8988T (cell line): ENCODE results near the gene CMSS1.

Experiments used
- DNase-seq: peaks from one replicate; pipeline ENCODE4 v3.0.0; 2011

The CMSS1 gene

DNA sequence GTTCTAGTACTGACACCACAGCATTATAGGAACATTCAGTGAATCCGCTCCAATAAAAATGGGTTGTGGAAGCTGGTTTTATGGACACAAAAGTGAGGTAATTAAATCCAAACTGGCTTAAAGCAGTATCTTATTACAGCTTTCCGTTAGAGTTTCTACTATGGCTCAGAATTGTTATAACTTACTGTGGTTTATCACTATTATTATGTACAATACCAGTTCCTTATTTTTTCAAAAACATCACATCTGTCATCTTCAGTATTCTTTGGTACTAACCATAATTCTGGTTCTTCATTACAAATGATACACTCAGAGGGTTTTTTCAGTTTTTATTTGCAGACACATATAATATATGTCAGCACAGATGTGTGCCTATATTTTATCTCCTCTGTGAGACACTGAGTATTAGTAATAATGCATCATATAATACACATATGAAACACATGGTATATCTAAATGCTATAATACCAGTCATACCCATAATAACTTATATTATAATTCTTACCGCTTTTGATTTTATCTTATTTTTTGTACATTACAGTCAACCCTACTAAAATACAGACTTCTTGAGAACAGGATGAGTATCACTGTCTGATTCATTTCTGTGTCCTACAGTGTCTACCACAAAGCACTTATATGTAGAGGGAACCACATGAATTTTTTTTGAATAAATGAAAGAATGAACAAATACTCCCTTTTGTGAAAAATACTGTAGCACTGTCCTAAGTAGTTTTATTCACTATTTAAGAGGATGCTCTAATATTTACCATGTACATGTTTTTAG is 39.0 kb downstream of the CMSS1 start:
- DNase-seq, result no peak

DNA sequence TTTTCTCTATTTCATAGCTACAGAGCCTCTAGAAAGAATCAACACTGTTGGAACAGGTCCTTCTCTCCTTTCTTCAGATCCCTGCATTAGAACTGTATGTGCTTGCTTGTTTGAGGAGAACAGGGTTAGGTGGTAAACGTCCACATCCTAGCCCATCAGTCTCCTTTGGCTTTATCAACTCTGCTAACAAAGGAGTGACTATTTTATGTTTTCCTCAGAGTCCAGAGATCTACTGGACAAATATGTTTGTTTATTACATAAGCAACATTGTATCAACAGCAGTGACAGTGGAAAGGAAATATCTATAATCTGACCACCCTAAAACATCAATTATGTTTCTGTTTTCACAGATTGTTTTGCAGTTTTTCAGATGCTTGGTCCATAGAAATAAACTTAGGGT is 39.6 kb downstream of the CMSS1 start:
- DNase-seq, result no peak

DNA sequence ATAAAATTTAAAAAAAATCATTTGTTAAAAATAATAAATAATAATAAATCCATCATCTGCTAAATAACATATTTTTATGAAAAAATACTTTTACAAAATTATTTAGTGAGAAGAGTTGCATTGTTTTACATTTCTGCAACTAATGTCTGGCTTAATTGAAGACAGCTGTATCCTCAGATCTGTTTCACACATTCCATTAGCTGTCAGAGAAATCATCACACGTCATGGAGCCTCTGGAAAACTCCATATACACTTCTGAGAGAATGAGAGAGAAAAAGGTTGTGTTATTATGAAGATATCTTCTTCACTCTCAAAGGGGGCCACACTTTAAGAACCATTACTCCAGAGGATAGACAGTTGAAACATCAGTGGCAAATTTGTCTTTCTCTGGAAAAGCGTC is 40.8 kb downstream of the CMSS1 start:
- no peak for DNase-seq

DNA sequence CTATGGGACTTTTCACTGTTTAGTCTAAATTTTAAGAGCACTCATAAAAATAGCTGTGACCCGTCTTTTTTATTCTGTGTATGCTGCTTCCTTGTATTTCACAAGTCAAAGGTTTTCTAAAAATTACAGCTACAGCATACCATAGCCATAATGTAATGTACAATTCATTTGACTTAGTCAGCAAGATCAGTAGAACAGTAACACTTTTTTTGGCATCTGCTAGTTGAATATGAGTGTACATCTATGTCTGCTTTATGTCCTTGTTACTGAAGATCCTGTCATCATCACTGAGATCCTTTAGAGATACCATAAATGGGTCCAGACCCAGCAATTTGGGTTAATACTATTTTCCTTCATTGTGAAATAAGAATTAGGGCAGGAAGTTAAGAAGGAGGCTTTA is 42.2 kb downstream of the CMSS1 start:
- DNase-seq, result no peak

DNA sequence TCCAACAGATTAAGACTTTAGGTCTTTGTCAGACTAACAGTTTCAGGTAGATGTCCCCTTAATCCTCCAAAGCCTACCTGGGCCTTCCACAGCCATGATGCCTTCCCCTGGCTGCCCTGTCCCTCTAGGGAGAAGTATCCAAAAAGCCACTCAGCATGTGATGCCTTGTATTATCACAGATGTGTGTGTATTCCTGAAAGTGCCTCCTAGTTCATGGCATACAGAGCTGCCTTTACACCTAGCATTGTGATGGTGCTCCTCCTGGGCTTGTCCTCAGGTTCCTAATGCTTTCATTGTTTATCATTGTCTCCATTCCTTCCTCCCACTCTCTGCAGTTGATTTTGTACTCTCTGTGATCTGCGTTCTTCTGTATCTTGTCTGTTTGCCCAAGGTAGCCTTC is 43.6 kb downstream of the CMSS1 start:
- no peak for DNase-seq

DNA sequence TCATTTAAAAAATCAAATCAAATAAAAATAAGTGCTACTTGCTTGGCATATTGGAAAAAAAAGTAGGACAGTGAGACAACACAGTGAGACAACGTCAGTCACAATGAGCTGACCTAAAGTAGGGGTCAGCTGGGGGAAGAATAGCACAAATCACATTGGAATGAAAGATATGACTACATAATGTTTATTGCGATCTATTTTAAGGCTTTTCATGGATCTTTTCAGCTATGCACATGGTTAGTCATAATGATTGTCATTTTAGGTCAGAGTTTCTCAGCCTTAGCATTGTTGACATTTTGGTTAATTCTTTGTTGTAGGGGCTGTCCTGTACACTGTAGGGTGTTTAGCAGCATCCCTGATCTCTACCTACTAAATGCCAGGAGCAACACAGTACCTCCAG is 44.5 kb downstream of the CMSS1 start:
- DNase-seq, result no peak

DNA sequence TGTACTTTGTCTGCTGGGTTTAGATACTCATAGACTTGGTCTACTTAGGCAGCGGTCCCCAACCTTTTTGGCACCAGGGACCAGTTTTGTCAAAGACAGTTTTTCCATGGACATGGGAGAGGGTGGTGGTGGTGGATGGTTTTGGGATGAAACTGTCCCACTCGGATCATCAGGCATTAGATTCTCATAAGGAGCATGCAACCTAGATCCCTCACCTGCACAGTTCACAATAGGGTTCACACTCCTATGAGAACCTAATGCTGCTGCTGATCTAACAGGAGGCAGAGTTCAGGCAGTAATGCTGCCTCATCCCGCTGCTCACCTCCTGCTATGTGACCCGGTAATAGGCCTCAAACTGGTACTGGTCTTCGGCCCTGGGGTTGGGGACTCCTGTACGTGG is 45.3 kb downstream of the CMSS1 start:
- DNase-seq, result no peak

DNA sequence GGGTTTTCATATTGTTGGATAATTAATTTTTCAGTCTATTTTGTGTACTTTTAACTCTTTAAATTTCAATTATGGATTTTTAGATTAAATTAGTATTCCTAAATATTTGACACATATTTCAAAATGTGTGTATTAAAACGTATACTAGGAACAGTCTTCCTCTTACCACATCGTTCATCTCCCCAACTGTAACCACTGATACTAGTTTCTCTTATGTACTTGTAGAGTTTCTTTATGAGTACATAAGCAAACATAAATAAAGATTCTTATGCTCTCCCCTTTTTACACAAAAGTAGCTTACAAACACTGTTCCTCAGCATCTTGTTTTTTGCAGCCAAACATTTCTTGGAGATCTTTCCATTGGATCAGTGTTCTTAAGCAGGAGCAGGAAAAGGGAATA is 45.9 kb downstream of the CMSS1 start:
- no peak for DNase-seq

DNA sequence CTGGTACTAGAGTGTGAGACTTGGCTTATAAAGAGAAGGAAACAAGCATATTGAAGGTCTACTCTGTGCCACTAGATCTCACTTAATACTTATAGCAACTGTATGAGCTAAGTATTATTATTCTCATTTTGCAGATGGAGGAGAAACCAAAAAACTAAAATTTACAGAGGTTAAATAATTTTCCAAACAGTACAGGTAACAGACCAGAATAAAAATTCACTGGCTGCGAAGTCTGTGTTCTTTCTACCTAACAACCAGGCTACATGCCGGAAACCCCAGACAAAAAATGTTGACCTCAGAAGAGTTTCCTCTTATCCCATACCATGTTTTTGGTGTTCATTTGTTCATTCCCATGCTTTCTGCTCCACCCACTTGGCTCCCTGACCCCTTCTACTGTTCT is 46.6 kb downstream of the CMSS1 start:
- no peak for DNase-seq

DNA sequence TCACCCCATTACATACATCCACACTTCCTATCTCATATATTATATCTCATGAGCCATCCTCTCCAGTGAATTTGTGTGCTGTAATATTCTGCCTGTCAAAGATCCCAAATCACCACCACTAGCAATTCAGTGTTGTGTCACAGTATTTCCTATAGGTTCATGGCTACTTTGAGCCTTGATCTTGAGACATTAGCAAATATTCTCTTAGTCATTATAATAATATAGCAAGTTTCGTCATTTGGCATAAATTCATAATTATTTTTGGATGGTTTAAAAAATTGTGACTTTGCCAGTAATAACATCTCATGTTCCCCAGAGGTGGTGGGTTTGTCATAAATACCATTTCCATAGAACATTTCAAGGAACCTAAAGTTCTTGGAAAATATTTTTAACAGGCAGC is 47.7 kb downstream of the CMSS1 start:
- DNase-seq, result no peak

DNA sequence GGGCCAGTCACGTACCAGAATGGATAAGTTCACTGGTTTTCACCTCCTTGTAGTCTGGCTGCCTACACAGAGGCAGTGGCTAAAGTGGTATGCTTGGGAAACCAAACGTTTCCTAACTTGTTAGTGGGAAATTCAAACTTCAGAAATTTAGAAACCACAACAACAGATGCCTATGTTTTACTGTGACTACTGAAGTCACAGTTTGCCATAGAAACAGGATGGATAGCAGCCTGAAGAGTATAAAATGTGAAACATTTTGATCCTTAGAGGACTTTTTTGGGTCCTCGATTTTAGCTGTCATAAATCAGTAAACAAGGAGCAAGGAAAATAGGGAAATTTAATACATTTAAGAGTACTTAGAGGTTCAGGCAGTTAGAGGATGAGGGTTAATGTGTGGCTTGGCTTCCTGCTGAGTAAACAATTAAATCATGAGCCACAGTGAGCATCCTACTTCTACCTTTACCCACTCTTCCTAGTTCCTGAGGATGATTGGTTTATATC is 48.6 kb downstream of the CMSS1 start:
- DNase-seq, result no peak

DNA sequence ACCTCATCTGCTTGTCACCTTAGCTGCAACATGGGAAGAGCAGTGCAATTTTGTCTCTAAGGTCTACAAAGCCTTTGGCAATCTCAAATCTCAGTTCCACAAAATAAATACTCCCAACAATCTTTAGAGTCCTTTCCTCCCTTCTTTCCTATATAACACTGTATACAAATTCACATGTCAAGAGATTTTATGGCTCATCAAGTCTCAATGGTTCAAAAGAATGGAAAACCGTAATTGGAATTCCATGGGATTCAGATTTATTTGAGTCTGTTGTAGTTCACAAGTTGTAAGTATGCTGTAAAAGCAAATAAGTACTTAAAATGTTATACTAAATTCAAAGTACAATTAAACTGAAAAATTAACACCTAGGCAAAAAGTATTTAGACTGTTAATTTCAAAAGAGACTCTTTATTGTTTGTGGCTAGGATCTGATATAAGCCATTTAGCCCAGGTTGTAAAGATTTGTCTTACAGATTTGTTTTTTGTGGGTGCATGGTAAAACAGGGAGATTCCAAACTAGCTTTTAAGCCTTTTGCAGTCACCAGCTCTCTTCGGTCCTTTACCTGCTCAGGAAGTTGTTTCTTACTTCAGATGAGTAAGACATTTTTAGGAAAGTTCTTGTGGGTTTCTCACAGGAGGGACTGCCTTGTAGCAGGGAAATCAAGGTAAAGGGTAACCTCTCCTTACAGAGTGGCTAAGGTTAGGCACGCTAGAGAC is 50.1 kb downstream of the CMSS1 start:
- DNase-seq, result no peak

DNA sequence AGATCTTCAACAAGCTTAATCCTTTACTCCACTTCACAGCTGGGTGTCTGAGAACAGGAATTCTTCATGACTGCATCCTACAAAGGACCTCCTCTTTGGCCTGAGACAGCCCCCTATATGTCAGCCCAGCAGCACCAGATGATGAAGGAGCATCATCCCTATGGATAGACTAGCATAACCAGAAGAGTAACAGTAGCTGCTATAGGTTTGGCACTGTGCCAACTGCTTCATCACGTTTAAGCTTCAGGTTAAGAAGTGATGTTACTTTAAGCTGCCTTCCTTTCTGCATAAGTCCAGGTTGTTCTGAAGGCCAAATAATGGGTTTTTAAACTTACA is 50.6 kb downstream of the CMSS1 start:
- no peak for DNase-seq

DNA sequence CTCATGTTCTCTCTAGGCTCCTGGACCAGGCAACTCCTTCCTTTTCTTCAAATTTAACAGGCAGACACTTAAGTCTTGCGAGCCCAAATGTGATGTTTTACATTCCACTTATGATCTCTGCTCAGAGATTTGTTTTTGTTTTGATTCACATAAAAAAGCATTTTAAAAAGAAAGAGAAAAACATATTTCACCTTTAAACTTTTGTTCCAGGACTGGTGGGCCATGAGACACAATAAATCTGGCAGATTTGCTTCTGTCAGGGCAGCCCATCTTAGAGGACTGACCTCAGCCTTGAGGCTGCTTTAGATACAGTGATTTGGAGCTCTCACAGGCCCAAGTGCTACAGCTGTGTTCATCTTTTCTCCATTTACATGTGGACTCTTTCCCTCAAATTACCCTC is 52.0 kb downstream of the CMSS1 start:
- no peak for DNase-seq

DNA sequence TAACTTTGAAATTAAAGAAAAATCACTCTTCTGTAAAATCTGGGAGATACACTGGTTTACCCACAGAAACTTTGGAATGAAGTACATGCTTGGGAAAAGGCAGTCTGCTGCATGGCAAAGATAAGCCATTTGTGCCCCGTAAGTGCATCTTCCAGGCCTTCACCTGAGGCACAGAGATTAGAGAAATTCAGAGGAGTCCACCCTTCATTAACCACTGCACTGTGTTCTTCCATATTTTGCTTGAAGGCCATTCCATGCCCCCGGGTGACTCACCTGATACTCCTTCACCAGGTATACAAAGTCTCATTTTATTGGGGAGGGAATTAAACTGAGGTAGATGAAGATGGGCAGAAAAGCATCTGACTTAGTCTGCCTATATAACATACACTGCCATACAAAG is 53.0 kb downstream of the CMSS1 start:
- DNase-seq, result no peak

DNA sequence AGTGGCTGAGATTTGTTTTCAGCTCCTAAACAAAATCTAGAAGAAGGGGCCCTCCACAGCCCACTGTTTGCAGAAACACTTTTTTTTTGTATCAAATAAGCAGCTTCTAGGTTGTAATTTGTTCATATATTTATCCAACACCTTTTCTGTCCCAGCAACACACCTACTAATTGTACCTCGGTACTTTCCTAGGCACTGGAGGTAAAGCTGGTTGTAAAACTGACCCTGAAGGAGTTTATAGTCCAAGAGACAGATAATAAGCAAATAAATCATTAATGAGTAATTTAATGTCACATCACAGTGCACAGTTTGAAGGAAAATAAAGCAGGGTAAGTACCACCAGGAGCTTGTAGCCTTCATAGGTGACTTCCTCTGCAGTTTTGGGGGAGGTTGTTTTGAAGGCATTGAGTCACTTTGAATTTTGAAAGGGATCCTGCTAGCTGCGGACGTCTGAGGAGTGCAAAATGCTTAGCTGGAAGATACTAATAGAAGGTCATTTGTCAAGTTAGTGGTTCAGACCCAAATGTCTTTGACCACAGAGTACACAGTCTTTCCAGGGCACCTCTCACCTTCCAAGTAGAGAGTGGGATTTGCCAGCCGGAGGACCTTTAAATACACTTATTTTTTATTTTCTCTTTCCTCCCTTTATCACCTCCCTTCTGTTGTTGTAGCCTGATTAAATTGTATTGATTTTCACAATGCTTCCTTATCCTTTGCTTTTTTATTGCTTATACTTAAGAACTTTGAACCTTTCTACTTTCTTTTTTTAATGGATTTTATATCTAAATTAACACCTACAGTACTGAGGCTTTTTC is 53.8 kb downstream of the CMSS1 start:
- DNase-seq, result no peak

DNA sequence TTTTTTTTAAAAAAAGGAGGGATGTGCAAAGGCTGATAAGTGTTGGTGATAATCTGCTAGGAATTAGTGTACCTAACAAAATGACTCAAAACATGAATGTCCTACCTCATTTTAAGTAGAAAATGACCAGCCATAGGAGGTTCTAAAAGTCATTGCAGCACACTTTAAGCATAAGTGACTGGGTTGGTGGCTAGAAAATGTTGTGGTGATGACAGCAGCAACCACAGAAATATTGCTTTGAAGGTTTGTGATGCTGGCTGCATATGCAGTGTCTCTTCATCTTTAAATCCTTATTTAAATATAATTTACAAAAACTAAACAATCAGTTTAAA is 55.2 kb downstream of the CMSS1 start:
- DNase-seq, result no peak

DNA sequence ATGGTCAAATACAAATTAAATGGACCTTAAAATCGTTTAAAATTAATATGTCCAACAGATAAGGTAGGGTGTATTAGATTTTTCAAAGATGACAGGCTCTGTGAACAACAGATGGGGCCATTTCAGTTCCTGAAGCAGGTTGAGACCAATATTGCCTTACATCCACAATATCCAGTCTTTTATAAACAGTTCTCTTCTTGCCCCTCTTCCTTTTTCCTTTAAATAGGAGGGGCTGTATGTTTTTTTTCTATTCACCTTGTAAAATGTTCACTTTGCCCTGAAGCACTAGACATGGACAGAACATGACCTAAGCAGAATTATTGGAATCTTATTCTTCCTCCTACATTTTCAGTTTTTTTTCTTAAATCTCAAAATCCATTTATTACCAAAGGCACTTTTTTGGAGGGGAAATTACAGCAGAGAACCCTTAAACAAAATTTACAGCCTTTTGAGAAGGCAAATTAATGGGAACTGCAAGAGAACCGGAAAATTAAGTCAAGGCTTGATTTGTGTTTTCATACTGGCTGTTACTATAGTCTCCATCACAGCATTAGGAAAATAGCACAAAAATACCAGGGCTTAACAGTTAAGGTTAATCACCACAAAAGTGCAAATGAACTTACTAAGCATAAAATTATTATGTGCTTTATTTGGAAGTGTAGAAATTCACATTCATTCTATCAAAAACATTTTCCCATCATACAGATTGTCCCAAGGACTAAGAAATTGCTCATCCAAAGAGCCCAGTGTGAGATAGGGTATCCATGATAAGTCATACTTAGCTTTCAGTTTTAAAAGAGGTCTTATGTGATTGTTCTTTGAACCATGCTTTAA is 55.8 kb downstream of the CMSS1 start:
- DNase-seq, result no peak

DNA sequence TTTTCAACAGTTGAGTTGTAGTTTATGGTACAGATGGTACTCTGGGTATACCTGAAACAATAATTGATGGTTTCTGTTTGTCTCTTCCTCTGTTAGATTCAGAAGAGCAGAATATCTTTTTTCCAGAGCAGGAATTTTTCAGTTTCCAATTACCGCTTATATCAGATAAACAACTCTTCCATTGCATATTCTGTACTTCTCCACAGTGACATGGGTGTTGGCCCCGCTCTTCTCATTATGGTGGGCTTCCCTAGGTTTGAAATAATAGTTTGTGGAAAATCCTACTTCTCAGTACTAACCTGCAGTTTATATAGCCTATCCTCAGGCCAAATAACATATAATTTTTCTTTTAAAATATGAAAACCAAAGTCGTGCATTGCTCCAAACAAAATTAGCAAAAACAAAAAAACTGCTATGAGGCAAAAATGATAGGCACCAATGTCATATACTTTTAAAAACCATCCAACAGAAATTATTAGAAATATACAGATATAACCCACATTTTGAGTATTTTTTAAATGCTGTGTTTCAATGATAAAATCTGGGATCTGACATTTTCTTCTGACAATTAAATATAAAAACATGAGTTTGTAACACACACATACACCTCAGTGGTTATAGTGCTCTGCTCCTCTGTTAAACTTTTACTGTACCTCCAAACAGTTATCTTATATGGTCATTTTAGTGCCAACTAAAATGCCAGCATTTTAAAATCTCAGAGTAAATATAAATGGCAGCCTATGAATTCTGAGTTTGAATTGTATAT is 56.8 kb downstream of the CMSS1 start:
- no peak for DNase-seq

DNA sequence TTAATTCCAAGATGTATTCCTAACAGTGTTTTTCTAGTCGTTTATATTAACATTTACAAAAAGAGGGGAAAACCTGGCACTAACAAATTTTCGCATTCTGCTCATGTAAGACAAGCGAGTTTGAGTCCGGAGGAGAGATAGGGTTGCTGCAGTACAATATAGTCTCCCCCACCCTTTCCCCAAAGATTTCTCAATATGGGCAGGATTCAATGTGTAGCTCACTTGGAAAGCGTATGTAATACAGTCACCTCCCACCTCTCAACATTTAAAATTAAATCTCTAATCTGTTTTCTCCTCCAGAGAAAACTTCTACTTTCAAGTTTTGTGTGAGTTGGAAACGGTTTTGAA is 57.9 kb downstream of the CMSS1 start:
- no peak for DNase-seq

DNA sequence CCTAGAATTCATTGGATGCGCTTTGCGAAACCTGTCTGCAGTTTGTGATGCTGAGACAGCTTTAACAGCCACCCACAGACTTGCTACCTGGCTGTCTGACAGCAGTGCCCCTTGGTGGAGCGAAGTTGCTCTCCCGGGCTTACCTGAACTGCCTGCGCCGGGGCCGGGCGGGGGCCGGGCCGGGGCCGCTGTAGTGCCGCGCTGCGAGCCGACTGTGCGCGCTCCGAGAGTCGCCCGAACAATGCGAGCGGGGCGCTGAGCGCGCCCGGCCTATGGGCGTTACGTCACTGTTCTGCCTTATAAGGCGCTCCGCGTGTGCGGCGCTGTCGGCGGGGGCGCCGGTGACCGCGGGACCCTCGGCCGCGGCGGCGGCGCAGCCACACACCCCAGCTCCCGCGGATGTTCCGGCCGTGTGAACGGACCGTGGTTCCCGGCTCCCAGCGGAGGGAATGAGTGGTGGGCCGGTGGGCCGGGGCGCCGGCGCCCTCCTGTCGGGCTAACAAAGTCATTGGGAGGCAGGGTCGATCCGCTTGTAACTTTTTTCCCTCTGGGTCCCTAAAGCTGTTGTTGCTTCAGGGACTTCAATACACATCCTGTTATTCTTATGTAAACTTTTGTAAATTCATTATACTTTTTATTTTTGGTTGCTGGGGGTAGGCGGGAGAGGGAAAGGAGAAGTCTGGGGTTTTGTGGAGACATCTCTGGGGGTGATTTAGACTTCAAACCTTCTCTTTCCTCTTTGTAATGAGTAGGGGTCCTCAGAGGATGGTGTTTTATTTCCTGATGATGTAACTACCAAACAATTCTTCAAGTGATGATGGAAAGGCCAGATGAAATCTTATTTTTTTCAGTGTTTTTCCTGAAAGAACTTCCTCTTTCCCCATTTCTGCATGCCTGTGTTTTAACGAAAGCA is 58.5 kb downstream of the CMSS1 start:
- no peak for DNase-seq
